HG02852 (cell line): ENCODE data around the gene BRINP2.
A peak's percentile ranks its signal among the peaks of the same experiment; 100 is the strongest.

Experiments
- ATAC-seq: cut with Tn5 transposase; IDR thresholded peaks from one replicate; pipeline ENCODE4 v1.9.1; 2021; ENCODE audit warnings: mild to moderate bottlenecking, moderate library complexity; ENCODE audit not compliant: unreplicated experiment

Gene BRINP2

GRCh38 chr1:177164380-177165068, 6.2 kb upstream of the BRINP2 start, which contains the start of gene ASTN1:
Gene ASTN1 (minus strand): TSS chr1:177164712. CDS start chr1:177164676, 36 bp downstream.
- ATAC-seq: no peak

GRCh38 chr1:177165069-177165439, 5.7 kb upstream of the BRINP2 start:
- ATAC-seq: no peak

GRCh38 chr1:177171536-177172123, 872 bp downstream of the BRINP2 start:
- no peak for ATAC-seq

GRCh38 chr1:177172272-177172671, 1.5 kb downstream of the BRINP2 start:
- ATAC-seq: no peak

- no peak for ATAC-seq
Measured at GRCh38 chr1:177172866-177173265, 2.1 kb downstream of the BRINP2 start.

- no peak for ATAC-seq
Measured at GRCh38 chr1:177173976-177174375, 3.2 kb downstream of the BRINP2 start.

- no peak for ATAC-seq
Measured at GRCh38 chr1:177174921-177175634, 4.3 kb downstream of the BRINP2 start.

- ATAC-seq: peak; percentile 19
Measured at GRCh38 chr1:177181280-177181630, 10.5 kb downstream of the BRINP2 start.

- peak; percentile 97 for ATAC-seq
Measured at GRCh38 chr1:177181631-177182291, 11.0 kb downstream of the BRINP2 start.

- no peak for ATAC-seq
Measured at GRCh38 chr1:177183836-177184235, 13.1 kb downstream of the BRINP2 start.

- ATAC-seq: no peak
Measured at GRCh38 chr1:177185209-177185608, 14.5 kb downstream of the BRINP2 start.

- no peak for ATAC-seq
Measured at GRCh38 chr1:177186639-177187038, 15.9 kb downstream of the BRINP2 start.

- ATAC-seq: no peak
Measured at GRCh38 chr1:177190308-177190970, 19.7 kb downstream of the BRINP2 start.

GRCh38 chr1:177198243-177198642, 27.5 kb downstream of the BRINP2 start:
- no peak for ATAC-seq

GRCh38 chr1:177200290-177200689, 29.5 kb downstream of the BRINP2 start:
- ATAC-seq: no peak

GRCh38 chr1:177206831-177207355, 36.1 kb downstream of the BRINP2 start:
- ATAC-seq: no peak

GRCh38 chr1:177208920-177209319, 38.2 kb downstream of the BRINP2 start:
- ATAC-seq: no peak

GRCh38 chr1:177209357-177209756, 38.6 kb downstream of the BRINP2 start:
- ATAC-seq: no peak

- ATAC-seq: no peak
Measured at GRCh38 chr1:177210071-177210470, 39.3 kb downstream of the BRINP2 start.

- ATAC-seq: no peak
Measured at GRCh38 chr1:177211231-177211630, 40.5 kb downstream of the BRINP2 start.
